K562 (cell line): ENCODE measurements around the gene PERP. TPM values are rescaled to one million over a fixed set of nuclear protein-coding genes. Genes with fewer than 3 reads are reported as not detected.

ENCODE experiments used
- ATAC-seq: fragments of 200-7000 bp; cut with Tn5 transposase; 3 replicates; pipeline ENCODE4 v1.9.1; 2020; ENCODE audit warnings: moderate library complexity
- BruUV-seq: library from RNA; stranded (reverse); fragments of 400-500 nt; replicated peaks from 2 replicates; lab custom pipeline; 2021; lab: Mats Ljungman, UMichigan
- CTCF ChIA-PET: fragments of 300-600 bp; formaldehyde crosslinking; extraction: SDS; loops from one replicate; lab custom pipeline; 2021; ENCODE audit warnings: low intra/inter-chr PET ratio; lab: Yijun Ruan, JAX
- POLR2A ChIA-PET: fragments of 300-600, 350-650 bp; sonication (Branson Sonifier 250); formaldehyde crosslinking; extraction: SDS; loops from one replicate; lab custom pipeline; 2021; ENCODE audit warnings: antibody characterized with exemption, inconsistent platforms; lab: Yijun Ruan, JAX
- DNase-seq, 4 experiments: peaks; one replicate each; pipeline versions ENCODE4 v3.0.0 to v3.0.0-alpha.2; 2011 to 2018; ENCODE audit warnings: low spot score in 3 of 4, mixed read lengths in 3 of 4; ENCODE audit errors: extremely low read depth in 1 of 4
- FAIRE-seq: peaks from 2 replicates; lab custom pipeline; 2011; peaks lifted over from hg19 to GRCh38; lab: Jason Lieb, UNC
- H2AFZ ChIP-seq: 2 replicates; pipeline ENCODE4 v1.6.0; 2011; ENCODE audit warnings: low read depth, low read length, control low read depth, inconsistent platforms
- H3K27ac ChIP-seq: fragments of 200-600 bp; 3 replicates; pipeline ENCODE4 v1.8.0; 2011; ENCODE audit warnings: low read depth, mild to moderate bottlenecking, control low read depth, inconsistent platforms, low read length, moderate library complexity, mixed read lengths; ENCODE audit errors: extremely low read depth
- H3K27me3 ChIP-seq, 2 experiments: fragments of 300-600 bp in 1 of 2; 2 replicates in 1 of 2; 3 replicates in 1 of 2; pipeline versions ENCODE4 v1.6.0 to v1.8.0; 2011; ENCODE audit warnings: inconsistent platforms in 2 of 2, low read length in 2 of 2, mild to moderate bottlenecking in 1 of 2, mixed read lengths in 1 of 2, moderate library complexity in 1 of 2; ENCODE audit not compliant: control insufficient read depth in 2 of 2, insufficient read depth in 2 of 2
- H3K36me3 ChIP-seq: fragments of 300-600 bp; 3 replicates; pipeline ENCODE4 v1.8.0; 2011; ENCODE audit warnings: mild to moderate bottlenecking, low read length, inconsistent platforms; ENCODE audit not compliant: control insufficient read depth, insufficient read depth
- H3K4me1 ChIP-seq, 2 experiments: fragments of 200-600 bp in 1 of 2; replicated peaks in 1 of 2; 2 replicates in 1 of 2; 3 replicates in 1 of 2; pipeline versions ENCODE4 v1.5.1 to v1.8.0; 2011; ENCODE audit warnings: inconsistent platforms in 2 of 2, low read length in 2 of 2, mild to moderate bottlenecking in 1 of 2, mixed read lengths in 1 of 2, moderate library complexity in 1 of 2; ENCODE audit not compliant: control insufficient read depth in 2 of 2, insufficient read depth in 2 of 2
- H3K4me2 ChIP-seq: 2 replicates; pipeline ENCODE4 v1.6.1; 2011; ENCODE audit warnings: low read length, control low read depth, inconsistent platforms, mixed read lengths; ENCODE audit not compliant: insufficient read depth
- H3K4me3 ChIP-seq: fragments of 200-600 bp; sonication (generic), shearing (Covaris generic); 2 replicates; pipeline ENCODE4 v1.5.1; 2016; ENCODE audit warnings: control low read depth, inconsistent platforms
- H3K79me2 ChIP-seq: fragments of 200-600 bp; 3 replicates; pipeline ENCODE4 v1.8.0; 2011; ENCODE audit warnings: low read length, inconsistent platforms; ENCODE audit not compliant: control insufficient read depth, insufficient read depth
- H3K9ac ChIP-seq, 2 experiments: 2 replicates each; pipeline versions ENCODE4 v1.6.0 to v1.6.1; 2011; ENCODE audit warnings: low read depth in 2 of 2, low read length in 2 of 2, control low read depth in 1 of 2, inconsistent platforms in 1 of 2, mild to moderate bottlenecking in 1 of 2, mixed read lengths in 1 of 2; ENCODE audit not compliant: insufficient read depth in 1 of 2
- H3K9me1 ChIP-seq: one replicate; pipeline ENCODE4 v1.6.0; 2011; ENCODE audit warnings: inconsistent platforms, mild to moderate bottlenecking, low read length, moderate library complexity; ENCODE audit not compliant: control insufficient read depth, insufficient read depth
- H3K9me3 ChIP-seq: replicated peaks from 2 replicates; pipeline ENCODE4 v1.5.1; 2011; ENCODE audit warnings: low read depth, low read length, inconsistent platforms; ENCODE audit not compliant: control insufficient read depth, insufficient read depth
- H4K20me1 ChIP-seq: replicated peaks from 2 replicates; pipeline ENCODE4 v1.6.1; 2011; ENCODE audit warnings: low read length, inconsistent platforms, mixed read lengths; ENCODE audit not compliant: control insufficient read depth, insufficient read depth
- DMBX1 ChIP-seq: fragments of 250-450 bp; sonication (Bioruptor Pico); IDR thresholded peaks from 2 replicates; pipeline ENCODE4 v1.8.0; 2022; ENCODE audit warnings: inconsistent platforms, mild to moderate bottlenecking, moderate library complexity, borderline replicate concordance
- MEF2D ChIP-seq: conservative IDR thresholded peaks from 2 replicates; pipeline ENCODE4 v1.6.1; 2016; ENCODE audit warnings: low read depth, missing genetic modification characterization, missing compliant biosample characterization
- PHF20 ChIP-seq: fragments of 450-650 bp; IDR thresholded peaks from 2 replicates; pipeline ENCODE4 v1.6.1; 2018; ENCODE audit not compliant: partially characterized antibody
- RBFOX2 ChIP-seq: fragments of 200-400 bp; formaldehyde crosslinking; IDR thresholded peaks from 2 replicates; pipeline ENCODE4 v1.6.1; 2017; ENCODE audit warnings: low read depth, mild to moderate bottlenecking, low read length, moderate library complexity
- TGIF2 ChIP-seq: sonication (generic); formaldehyde crosslinking; IDR thresholded peaks from 2 replicates; pipeline ENCODE4 v1.8.1; 2022; ENCODE audit warnings: mild to moderate bottlenecking, missing genetic modification reagents, moderate library complexity
- ZNF184 ChIP-seq: sonication (generic); formaldehyde crosslinking; IDR thresholded peaks from 2 replicates; pipeline ENCODE4 v1.5.0; 2020; ENCODE audit warnings: missing genetic modification reagents
- ZNF384 ChIP-seq: IDR thresholded peaks from 2 replicates; pipeline ENCODE4 v1.6.1; 2012; ENCODE audit warnings: low read depth, low read length, improper control_type of control experiment
- WGBS: fragments of 100-300 bp; shearing (Covaris generic); methylation state at CpG from one replicate; pipeline ENCODE4 v1.1.6; 2016; ENCODE audit warnings: low coverage, mixed read lengths; ENCODE audit not compliant: insufficient coverage; ENCODE audit errors: missing lambda C conversion rate; 5-methylcytosine and 5-hydroxymethylcytosine counted together
- in situ Hi-C: fragments of 300-500 bp; cut with MboI; formaldehyde crosslinking; loops from 4 replicates; pipeline ENCODE4 v1.15.0; 2018; ENCODE audit warnings: inconsistent platforms, mixed read lengths
- intact Hi-C: fragments of 100-400 bp; cut with micrococcal nuclease; formaldehyde crosslinking; loops from 2 replicates; pipeline ENCODE4 v1.14.2; 2022
- polyA plus RNA-seq, 8 experiments: library from polyadenylated mRNA; depleted of rRNA in 4 of 8; stranded (reverse) in 5 of 8; unstranded in 3 of 8; fragments of >200 nt; fragmentation: Nextera tagmentation in 2 of 8; fragmentation: Illumina TruSeq in 1 of 8; extraction: Ambion mirVana in 2 of 8; extraction: Trizol in 1 of 8; gene quantifications; 2 replicates each; pipeline versions ENCODE4 v1.2.1 to v1.2.3, GENCODE V29; 2011 to 2014; ENCODE audit warnings: inconsistent platforms in 1 of 8, missing spikeins in 1 of 8
- total RNA-seq, 7 experiments: library from RNA; depleted of rRNA in 6 of 7; stranded (reverse); fragments of >200 nt in 6 of 7; fragmentation: Illumina TruSeq in 2 of 7; extraction: Trizol in 2 of 7; gene quantifications; 2 replicates each; pipeline versions ENCODE4 v1.2.1 to v1.2.3, GENCODE V29; 2011 to 2021; ENCODE audit warnings: low replicate concordance in 1 of 7

Gene PERP
- total and polyA plus RNA-seq, 9 of the 15 experiments (the other 6 are each of a cell fraction or from before 2014, with no cell fraction given), result 0.01 to 0.27 (median 0.05) TPM; not detected in 2

- TF ChIP-seq TGIF2 (CRISPR knock-in tag), result no peak
- no peak for TF ChIP-seq ZNF384
- TF ChIP-seq MEF2D (tag), result no peak
- no peak for TF ChIP-seq ZNF184 (CRISPR knock-in tag)
- no peak for TF ChIP-seq RBFOX2
Observed at GRCh38 chr6:138098306-138098705, 8.9 kb downstream of the PERP start (continued).

DNA sequence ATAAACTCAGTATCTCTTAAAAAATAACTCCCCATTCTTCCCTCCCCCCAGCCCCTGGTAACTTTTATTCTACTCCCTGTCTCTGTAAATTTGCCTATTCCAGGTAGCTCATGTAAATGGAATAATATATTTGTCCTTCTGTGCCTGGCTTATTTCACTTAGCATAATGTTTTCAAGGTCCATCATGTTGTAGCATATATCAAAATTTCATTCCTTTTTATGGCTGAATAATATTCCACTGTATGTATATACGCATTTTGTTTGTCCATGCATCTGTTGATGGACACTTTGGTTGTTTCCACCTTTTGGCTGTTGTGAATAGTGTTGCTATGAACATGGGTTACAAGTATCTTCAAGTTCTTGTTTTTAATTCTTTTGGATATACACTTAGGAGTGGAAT lies 13.0 kb downstream of the PERP start:
- Histone ChIP-seq H3K79me2 (no peaks in the 10 kb centered on the region), H3K4me3 (no peak overlapping the region), H3K36me3 (no peaks in the 10 kb centered on the region), H3K27ac (no peak overlapping the region), H4K20me1 (no peaks in the 10 kb centered on the region), H3K4me1 (no peaks in the 10 kb centered on the region), H3K9ac (no peak overlapping the region), H3K9me1 (no peaks in the 10 kb centered on the region), H3K27me3 (peaks cover 4 to 18% of the 10 kb centered on the region in 2 experiments; a peak in 1 of 5 replicates), H2AFZ (no peak overlapping the region), H3K9me3 (no peaks in the 10 kb centered on the region), H3K4me2 (no peak overlapping the region)
- no TSS peak for BruUV-seq
- intact Hi-C loops (no loop called here), in situ Hi-C loops (no loop called here)
- FAIRE-seq (no peak), DNase-seq (no peak), ATAC-seq (no peak)
- WGBS, result 0% methylated on average over 1 of the region's 1 CpG
- no peak for TF ChIP-seq PHF20
- no peak for TF ChIP-seq DMBX1 (CRISPR knock-in tag)
- ChIA-PET POLR2A (no interaction called here), CTCF (interaction anchor here (1.3 kb wide), 1 partner anchor 9 kb away, joined by 3 read pairs; no protein-coding TSS in a partner anchor)
